HCT116 (cell line): ENCODE measurements around the gene HES1. TPM values are rescaled to one million over a fixed set of nuclear protein-coding genes. Genes with fewer than 3 reads are reported as not detected.
"Not testable (repeated sequence)": the region's sequence is repeated elsewhere in the genome, so short reads cannot be mapped to it uniquely, and the experiment has no call there.

Source experiments
- ATAC-seq: fragments of 200-7000 bp; cut with Tn5 transposase; 2 replicates; pipeline ENCODE4 v1.9.1; 2020; ENCODE audit warnings: mild to moderate bottlenecking, moderate library complexity
- BruUV-seq: library from RNA; stranded (reverse); fragments of 400-500 nt; replicated peaks from 2 replicates; lab custom pipeline; 2021; lab: Mats Ljungman, UMichigan
- CTCF ChIA-PET: fragments of 300-600 bp; sonication (Branson Sonifier 250); formaldehyde crosslinking; loops from one replicate; lab custom pipeline; 2021; ENCODE audit warnings: antibody characterized with exemption; lab: Charles Lee
- POLR2A ChIA-PET: fragments of 300-600, 350-600 bp; sonication (Branson Sonifier 250); formaldehyde crosslinking; loops from one replicate; lab custom pipeline; 2021; ENCODE audit warnings: antibody characterized with exemption; lab: Charles Lee
- RAD21 ChIA-PET, 2 experiments: fragments of 300-600 bp; sonication (Branson Sonifier 250); formaldehyde crosslinking; loops; one replicate each; lab custom pipeline; 2023; ENCODE audit warnings: low total read pairs in 2 of 2; ENCODE audit not compliant: uncharacterized antibody in 2 of 2, unreplicated experiment in 2 of 2, low non-redundant PET in 1 of 2; lab: Charles Lee
- DNase-seq: peaks from one replicate; pipeline ENCODE4 v3.0.0-alpha.2; 2010; ENCODE audit warnings: low read depth, low spot score
- H2AFZ ChIP-seq: fragments of 200-600 bp; shearing (Covaris generic), sonication (generic); 2 replicates; pipeline ENCODE4 v1.6.1; 2017; ENCODE audit warnings: low read depth, mixed run types, mixed read lengths, antibody characterized with exemption, low read length; ENCODE audit not compliant: poor library complexity, severe bottlenecking
- H3K27ac ChIP-seq: 2 replicates; pipeline ENCODE4 v1.5.1; 2012; ENCODE audit warnings: low read depth, low read length
- H3K27me3 ChIP-seq: fragments of 200-600 bp; sonication (generic); 2 replicates; pipeline ENCODE4 v1.6.1; 2016; ENCODE audit warnings: mixed run types, low read length, mixed read lengths; ENCODE audit not compliant: insufficient read depth
- H3K36me3 ChIP-seq, 2 experiments: fragments of 200-500 bp in 1 of 2; fragments of 200-600 bp in 1 of 2; sonication (Bioruptor generic) in 1 of 2; sonication (generic) in 1 of 2; 2 replicates each; pipeline versions ENCODE4 v1.5.1 to v1.6.1; 2014 to 2016; ENCODE audit warnings: low read length in 2 of 2, inconsistent platforms in 1 of 2, mixed read lengths in 1 of 2, mixed run types in 1 of 2; ENCODE audit not compliant: insufficient read depth in 2 of 2, control insufficient read depth in 1 of 2
- H3K4me1 ChIP-seq, 2 experiments: fragments of 200-600 bp in 1 of 2; sonication (generic) in 1 of 2; 2 replicates each; pipeline versions ENCODE4 v1.5.1 to v1.6.1; 2012 to 2017; ENCODE audit warnings: low read length in 2 of 2, inconsistent platforms in 1 of 2, mild to moderate bottlenecking in 1 of 2, mixed read lengths in 1 of 2, mixed run types in 1 of 2, moderate library complexity in 1 of 2; ENCODE audit not compliant: insufficient read depth in 2 of 2, control insufficient read depth in 1 of 2
- H3K4me2 ChIP-seq: fragments of 200-600 bp; sonication (generic); 2 replicates; pipeline ENCODE4 v1.6.1; 2017; ENCODE audit warnings: mixed run types, low read length, mixed read lengths
- H3K4me3 ChIP-seq, 2 experiments: fragments of 200-600 bp in 1 of 2; sonication (generic) in 1 of 2; replicated peaks in 1 of 2; 2 replicates each; pipeline ENCODE4 v1.5.1; 2011 to 2016; ENCODE audit warnings: low read length in 2 of 2, control low read depth in 1 of 2, low read depth in 1 of 2, mild to moderate bottlenecking in 1 of 2, mixed read lengths in 1 of 2, mixed run types in 1 of 2
- H3K79me2 ChIP-seq: fragments of 200-600 bp; sonication (generic); 2 replicates; pipeline ENCODE4 v1.6.1; 2017; ENCODE audit warnings: mild to moderate bottlenecking, mixed run types, low read length, moderate library complexity, mixed read lengths; ENCODE audit not compliant: insufficient read depth
- H3K9ac ChIP-seq: fragments of 200-600 bp; sonication (generic); 2 replicates; pipeline ENCODE4 v1.6.1; 2016; ENCODE audit warnings: low read length, mixed read lengths
- H3K9me2 ChIP-seq: fragments of 200-600 bp; sonication (generic), shearing (Covaris generic); 2 replicates; pipeline ENCODE4 v1.6.1; 2017; ENCODE audit warnings: mixed run types, mild to moderate bottlenecking, moderate library complexity; ENCODE audit not compliant: insufficient read depth
- H3K9me3 ChIP-seq, 2 experiments: fragments of 200-500 bp in 1 of 2; fragments of 200-600 bp in 1 of 2; sonication (Bioruptor generic) in 1 of 2; sonication (generic) in 1 of 2; 2 replicates each; pipeline ENCODE4 v1.6.1; 2014 to 2017; ENCODE audit warnings: low read length in 2 of 2, mixed read lengths in 2 of 2, inconsistent platforms in 1 of 2, low read depth in 1 of 2, mild to moderate bottlenecking in 1 of 2, mixed run types in 1 of 2, moderate library complexity in 1 of 2; ENCODE audit not compliant: control insufficient read depth in 1 of 2, insufficient read depth in 1 of 2
- H4K20me1 ChIP-seq: fragments of 200-600 bp; sonication (generic), shearing (Covaris generic); 2 replicates; pipeline ENCODE4 v1.6.1; 2017; ENCODE audit warnings: mixed run types, mild to moderate bottlenecking, moderate library complexity; ENCODE audit not compliant: insufficient read depth
- ATF3 ChIP-seq: IDR thresholded peaks from 2 replicates; pipeline ENCODE4 v1.6.1; 2012
- CBX3 ChIP-seq: IDR thresholded peaks from 2 replicates; pipeline ENCODE4 v1.6.1; 2012; ENCODE audit warnings: low read depth
- CEBPB ChIP-seq: IDR thresholded peaks from 2 replicates; pipeline ENCODE4 v1.6.1; 2012; ENCODE audit warnings: low read depth
- EGR1 ChIP-seq: IDR thresholded peaks from 2 replicates; pipeline ENCODE4 v1.6.1; 2012; ENCODE audit warnings: low read depth
- ELF1 ChIP-seq: IDR thresholded peaks from 2 replicates; pipeline ENCODE4 v1.6.1; 2012; ENCODE audit warnings: low read depth, borderline replicate concordance
- EZH2phosphoT487 ChIP-seq: fragments of 200-600 bp; IDR thresholded peaks from 2 replicates; pipeline ENCODE4 v1.6.1; 2018; ENCODE audit warnings: antibody characterized with exemption, borderline replicate concordance
- FOSL1 ChIP-seq: IDR thresholded peaks from 2 replicates; pipeline ENCODE4 v1.6.1; 2012; ENCODE audit warnings: low read depth
- JUND ChIP-seq: IDR thresholded peaks from 2 replicates; pipeline ENCODE4 v1.6.1; 2012
- MAX ChIP-seq: IDR thresholded peaks from 2 replicates; pipeline ENCODE4 v1.6.1; 2012
- RAD21 ChIP-seq: IDR thresholded peaks from 2 replicates; pipeline ENCODE4 v1.6.1; 2012; ENCODE audit warnings: low read depth, mild to moderate bottlenecking
- SRF ChIP-seq: IDR thresholded peaks from 2 replicates; pipeline ENCODE4 v1.6.1; 2012; ENCODE audit warnings: low read depth
- TCF7L2 ChIP-seq: IDR thresholded peaks from 2 replicates; pipeline ENCODE4 v1.7.0; 2011; ENCODE audit warnings: borderline replicate concordance, inconsistent platforms; ENCODE audit not compliant: insufficient read depth, insufficient read length; ENCODE audit errors: extremely low read depth
- YY1 ChIP-seq: IDR thresholded peaks from 2 replicates; pipeline ENCODE4 v1.6.1; 2011; ENCODE audit warnings: low read length, low read depth, moderate library complexity, mild to moderate bottlenecking; ENCODE audit not compliant: insufficient replicate concordance; ENCODE audit errors: extremely low read depth
- ZFX ChIP-seq: fragments of 450-650 bp; IDR thresholded peaks from 2 replicates; pipeline ENCODE4 v1.6.1; 2017
- ZNF274 ChIP-seq: fragments of 200-500 bp; sonication (Bioruptor generic); IDR thresholded peaks from 2 replicates; pipeline ENCODE4 v1.6.1; 2014; ENCODE audit warnings: mild to moderate bottlenecking, low read depth, low read length, inconsistent platforms
- intact Hi-C: fragments of 100-400 bp; cut with micrococcal nuclease; formaldehyde crosslinking; loops from 2 replicates; pipeline ENCODE4 v1.10.0; 2022
- total RNA-seq: library from RNA; stranded (reverse); gene quantifications from one replicate; pipeline ENCODE4 v1.2.1, GENCODE V29; 2021; ENCODE audit not compliant: unreplicated experiment

HES1 gene
- total RNA-seq, 1 experiment from 2014 or later, result 32.9 TPM

DNA sequence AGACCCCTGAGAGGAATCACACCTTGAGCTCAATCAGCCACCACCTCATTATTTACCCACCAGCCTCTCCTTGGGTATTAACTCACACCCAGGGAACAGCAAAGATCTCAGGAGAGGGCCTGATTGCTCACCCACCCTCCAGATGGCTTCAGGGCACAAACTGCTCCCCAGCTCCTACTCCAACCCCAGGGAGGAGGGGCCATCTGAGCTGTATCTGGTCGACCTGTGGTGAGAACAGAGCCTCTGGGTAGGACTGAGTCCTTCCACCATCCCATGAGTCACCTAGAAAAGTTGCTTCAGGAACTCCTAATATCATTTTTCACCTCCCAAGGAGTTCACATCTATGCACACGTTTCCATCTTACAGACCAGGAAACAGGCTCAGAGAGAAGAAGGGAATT lies 44.8 kb upstream of the HES1 start:
- no peaks in the 10 kb centered on the region for H4K20me1 ChIP-seq
- intact Hi-C loops, result no loop called here
- H3K27me3 ChIP-seq, result no peaks in the 10 kb centered on the region
- DNase-seq, result no peak
- H2AFZ ChIP-seq, result peak overlapping the region; percentile 75
- no peak overlapping the region for H3K27ac ChIP-seq
- no peaks in the 10 kb centered on the region for H3K79me2 ChIP-seq
- H3K9ac ChIP-seq, result no peak overlapping the region
- H3K9me3 ChIP-seq, result no peaks in the 10 kb centered on the region
- H3K4me3 ChIP-seq, result no peak overlapping the region
- no TSS peak for BruUV-seq
- H3K4me1 ChIP-seq, result peaks cover 10 to 40% of the 10 kb centered on the region in 2 experiments; a peak in 3 of 4 replicates
- ChIA-PET POLR2A (interaction anchor here (1.2 to 1.6 kb wide), 3 partner anchors 10 to 44 kb away, joined by 3 to 4 read pairs (median 3); partner anchors contain the start of gene HES1), RAD21 (no interaction called here)
- H3K4me2 ChIP-seq, result peak overlapping the region; percentile 69; the same call in 1 of the 2 replicates
- no peak for ATAC-seq
- TF ChIP-seq CBX3, result 0 out of 2 replicates have a peak, but pooled peaks have one; percentile 8
- TF ChIP-seq FOSL1, result no peak
- TF ChIP-seq, all 23 proteins: peak for 1
- Histone ChIP-seq H3K9me2 (no peaks in the 10 kb centered on the region), H3K36me3 (no peaks in the 10 kb centered on the region)
- CTCF ChIA-PET, result no interaction called here

DNA sequence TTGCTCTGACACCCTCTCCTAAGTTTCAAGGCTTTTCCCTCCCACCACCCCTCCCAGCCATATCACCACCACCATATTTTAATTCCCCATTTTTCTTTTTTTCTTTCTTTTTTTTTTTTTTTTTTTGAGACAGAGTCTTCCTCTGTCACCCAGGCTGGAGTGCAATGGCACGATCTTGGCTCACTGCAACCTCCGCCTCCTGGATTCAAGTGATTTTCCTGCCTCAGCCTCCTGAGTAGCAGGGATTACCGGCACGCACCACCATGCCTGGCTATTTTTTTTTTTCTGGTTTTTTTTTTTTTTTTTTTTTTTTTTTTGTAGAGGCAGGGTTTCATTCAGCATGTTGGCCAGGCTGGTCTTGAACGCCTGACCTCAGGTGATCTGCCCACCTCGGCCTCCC lies 44.1 kb upstream of the HES1 start:
- H3K9ac ChIP-seq, POLR2A ChIA-PET, ATAC-seq, CTCF ChIA-PET, H3K4me2 ChIP-seq, BruUV-seq, H3K79me2 ChIP-seq, H3K9me3 ChIP-seq, H3K27me3 ChIP-seq, H3K36me3 ChIP-seq, DNase-seq, H2AFZ ChIP-seq, H3K9me2 ChIP-seq, RAD21 ChIA-PET, intact Hi-C loops, H3K4me3 ChIP-seq, H3K27ac ChIP-seq, H4K20me1 ChIP-seq: not testable (repeated sequence)
- peaks cover 10 to 40% of the 10 kb centered on the region in 2 experiments; a peak in 3 of 4 replicates for H3K4me1 ChIP-seq

GRCh38 chr3:194092881-194093301 lies 43.1 kb upstream of the HES1 start:
- no peak overlapping the region for H3K27ac ChIP-seq
- ChIA-PET RAD21 (no interaction called here), POLR2A (no interaction called here), CTCF (no interaction called here)
- no peak overlapping the region for H2AFZ ChIP-seq
- intact Hi-C loops, result no loop called here
- H3K36me3 ChIP-seq, result no peaks in the 10 kb centered on the region
- no peak overlapping the region for H3K4me2 ChIP-seq
- H3K4me1 ChIP-seq, result peaks cover 10 to 49% of the 10 kb centered on the region in 2 experiments; a peak in 3 of 4 replicates
- H3K9me2 ChIP-seq, result no peaks in the 10 kb centered on the region
- no peaks in the 10 kb centered on the region for H3K27me3 ChIP-seq
- no peaks in the 10 kb centered on the region for H4K20me1 ChIP-seq
- no peaks in the 10 kb centered on the region for H3K79me2 ChIP-seq
- ATAC-seq (no peak), DNase-seq (no peak)
- no TSS peak for BruUV-seq
- H3K9ac ChIP-seq, result no peak overlapping the region
- H3K9me3 ChIP-seq, result no peaks in the 10 kb centered on the region
- no peak overlapping the region for H3K4me3 ChIP-seq
- no peak for TF ChIP-seq EGR1
- TF ChIP-seq ZFX, result no peak
- TF ChIP-seq YY1, result no peak
- no peak for TF ChIP-seq EZH2phosphoT487
- TF ChIP-seq MAX, result no peak
- TF ChIP-seq RAD21, result no peak
- TF ChIP-seq ATF3, result no peak
- no peak for TF ChIP-seq ZNF274
- TF ChIP-seq TCF7L2, result no peak
- TF ChIP-seq CEBPB, result no peak
- TF ChIP-seq FOSL1, result no peak
- TF ChIP-seq SRF, result no peak
- no peak for TF ChIP-seq ELF1
- TF ChIP-seq JUND, result no peak
